PC-3 (cell line): Measurements from ENCODE around the gene PRTN3.

Experiments used
- CTCF ChIP-seq: fragments of 300-600 bp; sonication (generic); conservative IDR thresholded peaks from 2 replicates; pipeline ENCODE4 v1.5.1; 2017; ENCODE audit warnings: antibody characterized with exemption, low read depth, mild to moderate bottlenecking, low read length
- EZH2phosphoT487 ChIP-seq: fragments of 300-600 bp; sonication (generic); IDR thresholded peaks from 2 replicates; pipeline ENCODE4 v1.6.1; 2018; ENCODE audit warnings: mild to moderate bottlenecking, antibody characterized with exemption, low read length, borderline replicate concordance

GRCh38 chr19:858284-858683 is 17.5 kb downstream of the PRTN3 start:
- TF ChIP-seq CTCF (no peak), EZH2phosphoT487 (no peak)
